K562 (cell line): ENCODE results near the gene TPR.

ENCODE experiments used
- RFX5 ChIP-seq: IDR thresholded peaks from 2 replicates; pipeline ENCODE4 v1.6.1; 2011; ENCODE audit warnings: low read depth, mild to moderate bottlenecking, improper control_type of control experiment, low read length
- SRF ChIP-seq, 2 experiments: fragments of 250-450, 450-650 bp in 1 of 2; sonication (Bioruptor Pico) in 1 of 2; sonication (generic) in 1 of 2; formaldehyde crosslinking; IDR thresholded peaks; 2 replicates each; pipeline versions ENCODE4 v1.5.0 to v1.5.1; 2020 to 2022; ENCODE audit warnings: mild to moderate bottlenecking in 1 of 2, missing genetic modification reagents in 1 of 2
- TF ChIP-seq, protein P1 (sequence below), 3 experiments: IDR thresholded peaks in 2 of 3; conservative IDR thresholded peaks in 1 of 3; 2 replicates each; pipeline ENCODE4 v1.5.1; 2011 to 2012; ENCODE audit warnings: low read length in 3 of 3, mild to moderate bottlenecking in 3 of 3, control low read depth in 2 of 3, improper control_type of control experiment in 1 of 3, inconsistent platforms in 1 of 3, low read depth in 1 of 3, mixed read lengths in 1 of 3, moderate library complexity in 1 of 3; ENCODE audit not compliant: insufficient read depth in 2 of 3

DNA sequence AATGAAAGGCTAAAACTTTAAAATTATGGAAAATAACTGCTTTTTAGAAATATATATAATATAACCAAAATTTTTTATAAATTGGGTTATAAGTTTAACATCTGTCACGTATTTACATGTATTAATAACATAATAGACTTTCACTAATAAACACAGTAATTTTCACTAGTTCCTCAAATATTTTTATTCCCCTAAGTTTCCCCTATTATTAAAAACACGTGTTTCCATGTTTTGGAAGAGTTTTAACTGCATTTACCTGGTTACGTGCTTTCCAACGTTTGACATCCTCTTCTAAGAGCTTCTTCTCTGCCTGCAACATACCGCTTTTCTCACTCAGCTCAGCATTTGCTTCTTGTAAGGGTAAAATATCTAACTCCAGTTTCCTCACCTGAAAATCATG, 34.3 kb downstream of the TPR start:
- TF ChIP-seq SRF (CRISPR knock-in tag; IDR thresholded peaks at IDR 0.05) (no peak), RFX5 (no peak)
- TF ChIP-seq, protein P1, sequence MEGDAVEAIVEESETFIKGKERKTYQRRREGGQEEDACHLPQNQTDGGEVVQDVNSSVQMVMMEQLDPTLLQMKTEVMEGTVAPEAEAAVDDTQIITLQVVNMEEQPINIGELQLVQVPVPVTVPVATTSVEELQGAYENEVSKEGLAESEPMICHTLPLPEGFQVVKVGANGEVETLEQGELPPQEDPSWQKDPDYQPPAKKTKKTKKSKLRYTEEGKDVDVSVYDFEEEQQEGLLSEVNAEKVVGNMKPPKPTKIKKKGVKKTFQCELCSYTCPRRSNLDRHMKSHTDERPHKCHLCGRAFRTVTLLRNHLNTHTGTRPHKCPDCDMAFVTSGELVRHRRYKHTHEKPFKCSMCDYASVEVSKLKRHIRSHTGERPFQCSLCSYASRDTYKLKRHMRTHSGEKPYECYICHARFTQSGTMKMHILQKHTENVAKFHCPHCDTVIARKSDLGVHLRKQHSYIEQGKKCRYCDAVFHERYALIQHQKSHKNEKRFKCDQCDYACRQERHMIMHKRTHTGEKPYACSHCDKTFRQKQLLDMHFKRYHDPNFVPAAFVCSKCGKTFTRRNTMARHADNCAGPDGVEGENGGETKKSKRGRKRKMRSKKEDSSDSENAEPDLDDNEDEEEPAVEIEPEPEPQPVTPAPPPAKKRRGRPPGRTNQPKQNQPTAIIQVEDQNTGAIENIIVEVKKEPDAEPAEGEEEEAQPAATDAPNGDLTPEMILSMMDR (IDR thresholded peaks at IDR 0.05 in 2 of 3, conservative IDR thresholded peaks at IDR 0.05 in 1 of 3; ENCODE audit: insufficient read depth in 2 of 3, low read depth in 1 of 3, low read length in 3 of 3) = no peak
